ENCODE data around the gene TRAPPC2L. TPM values are rescaled to one million over a fixed set of nuclear protein-coding genes. Genes with fewer than 3 reads are reported as not detected.

Gene TRAPPC2L
- total and polyA plus RNA-seq, 2 donors (not counting 1 experiment from before 2014, with no cell fraction given), result 33.5 to 65.1 TPM

- H3K27ac ChIP-seq (ENCODE audit: low read length in 2 of 2), result no peak overlapping the region
- no peak overlapping the region for H2AFZ ChIP-seq (ENCODE audit: insufficient read depth, low read depth, low read length, poor library complexity, severe bottlenecking)
- H3K4me2 ChIP-seq (replicated peaks; ENCODE audit: low read depth, low read length, poor library complexity, severe bottlenecking), result no peak overlapping the region
- ATAC-seq (ENCODE audit: low read depth) (no peak), DNase-seq (no peak)
- no peak overlapping the region for H3K9ac ChIP-seq (ENCODE audit: low read length)
- intact Hi-C loops (cut with micrococcal nuclease), result no loop called here
- CTCF ChIA-PET, result no interaction called here
- no peak overlapping the region for H3K27ac Mint-ChIP-seq
- no peaks in the 10 kb centered on the region for H3K27me3 Mint-ChIP-seq
- peaks cover 0 to 6% of the 10 kb centered on the region in 2 donors for H3K4me1 ChIP-seq (ENCODE audit: control insufficient read depth in 2 of 2, insufficient read depth in 2 of 2, low read length in 2 of 2)
- no peaks in the 10 kb centered on the region for H3K27me3 ChIP-seq (replicated peaks in 1 of 4; ENCODE audit: control extremely low read depth in 1 of 4, control insufficient read depth in 3 of 4, insufficient read depth in 4 of 4, low read length in 3 of 4)
- H3K36me3 ChIP-seq (replicated peaks in 1 of 2; ENCODE audit: control extremely low read depth in 1 of 2, control insufficient read depth in 1 of 2, extremely low read depth in 1 of 2, insufficient read depth in 2 of 2, low read length in 1 of 2), result peaks cover 0 to 88% of the 10 kb centered on the region in 2 experiments
- peaks cover 14% of the 10 kb centered on the region for H3K79me2 ChIP-seq (ENCODE audit: control insufficient read depth, insufficient read depth, low read length)
- peaks cover 82% of the 10 kb centered on the region for H4K20me1 ChIP-seq (ENCODE audit: control insufficient read depth, insufficient read depth, low read length, poor library complexity, severe bottlenecking)
- H3K9me3 ChIP-seq (ENCODE audit: control extremely low read depth in 1 of 3, control insufficient read depth in 2 of 3, insufficient read depth in 1 of 3, low read length in 2 of 3), result peaks cover 0 to 12% (median 0%) of the 10 kb centered on the region in 3 donors
- no peak overlapping the region for H3K4me3 Mint-ChIP-seq
- no peak for TF ChIP-seq EZH2 (IDR thresholded peaks at IDR 0.05; ENCODE audit: borderline replicate concordance, insufficient read depth, low read depth, low read length, poor library complexity, severe bottlenecking)
- no peak for TF ChIP-seq CTCF (IDR thresholded peaks at IDR 0.05)
- H3K4me1 Mint-ChIP-seq, result peaks cover 6% of the 10 kb centered on the region
- POLR2A ChIA-PET, result interaction anchor here (0.5 kb wide), 1 partner anchor 84 kb away, joined by 3 read pairs; no protein-coding TSS in a partner anchor
- H3K9me3 Mint-ChIP-seq (ENCODE audit: insufficient read depth), result no peaks in the 10 kb centered on the region
- no peak overlapping the region for H3K4me3 ChIP-seq (ENCODE audit: control extremely low read depth in 1 of 5, extremely low read depth in 1 of 5, insufficient read depth in 1 of 5, low read depth in 2 of 5, low read length in 4 of 5)
- WGBS (ENCODE audit: insufficient coverage), result 98% methylated on average over 39 of the region's 39 CpGs
Measured at GRCh38 chr16:88886845-88887521, 30.1 kb downstream of the TRAPPC2L start.

- no peaks in the 10 kb centered on the region for H3K27me3 Mint-ChIP-seq
- H3K9me3 Mint-ChIP-seq (ENCODE audit: insufficient read depth), result no peaks in the 10 kb centered on the region
- intact Hi-C loops (cut with micrococcal nuclease), result no loop called here
- H3K27ac Mint-ChIP-seq, result peak overlapping the region; percentile 61
- peaks cover 1% of the 10 kb centered on the region for H3K4me1 Mint-ChIP-seq
- Histone ChIP-seq H3K9ac (ENCODE audit: low read length) (no peak overlapping the region), H3K9me3 (ENCODE audit: control extremely low read depth in 1 of 3, control insufficient read depth in 2 of 3, insufficient read depth in 1 of 3, low read length in 2 of 3) (peaks cover 0 to 2% (median 0%) of the 10 kb centered on the region in 3 donors), H3K36me3 (replicated peaks in 1 of 2; ENCODE audit: control extremely low read depth in 1 of 2, control insufficient read depth in 1 of 2, extremely low read depth in 1 of 2, insufficient read depth in 2 of 2, low read length in 1 of 2) (peaks cover 0 to 84% of the 10 kb centered on the region in 2 experiments), H3K27me3 (replicated peaks in 1 of 4; ENCODE audit: control extremely low read depth in 1 of 4, control insufficient read depth in 3 of 4, insufficient read depth in 4 of 4, low read length in 3 of 4) (no peaks in the 10 kb centered on the region), H2AFZ (ENCODE audit: insufficient read depth, low read depth, low read length, poor library complexity, severe bottlenecking) (no peak overlapping the region), H4K20me1 (ENCODE audit: control insufficient read depth, insufficient read depth, low read length, poor library complexity, severe bottlenecking) (peaks cover 82% of the 10 kb centered on the region), H3K79me2 (ENCODE audit: control insufficient read depth, insufficient read depth, low read length) (peaks cover 18% of the 10 kb centered on the region), H3K4me2 (replicated peaks; ENCODE audit: low read depth, low read length, poor library complexity, severe bottlenecking) (no peak overlapping the region), H3K4me3 (ENCODE audit: control extremely low read depth in 1 of 5, extremely low read depth in 1 of 5, insufficient read depth in 1 of 5, low read depth in 2 of 5, low read length in 4 of 5) (no peak overlapping the region), H3K27ac (ENCODE audit: low read length in 2 of 2) (no peak overlapping the region), H3K4me1 (ENCODE audit: control insufficient read depth in 2 of 2, insufficient read depth in 2 of 2, low read length in 2 of 2) (no peaks in the 10 kb centered on the region)
- ChIA-PET CTCF (no interaction called here), POLR2A (no interaction called here)
- DNase-seq (no peak), ATAC-seq (ENCODE audit: low read depth) (no peak)
- TF ChIP-seq EZH2 (IDR thresholded peaks at IDR 0.05; ENCODE audit: borderline replicate concordance, insufficient read depth, low read depth, low read length, poor library complexity, severe bottlenecking), result no peak
- no peak for TF ChIP-seq CTCF (IDR thresholded peaks at IDR 0.05)
- 94% methylated on average over 10 of the region's 14 CpGs for WGBS (ENCODE audit: insufficient coverage)
- no peak overlapping the region for H3K4me3 Mint-ChIP-seq
Measured at GRCh38 chr16:88888057-88888456, 31.1 kb downstream of the TRAPPC2L start.
